Prostate gland (tissue), 2 donors: ENCODE results near the gene CCDC122. TPM values are rescaled to one million over a fixed set of nuclear protein-coding genes. Genes with fewer than 3 reads are reported as not detected.

ENCODE experiments used
- DNase-seq: peaks from one replicate; pipeline ENCODE4 v3.0.0-alpha.2; 2019; ENCODE audit warnings: low spot score
- H3K27ac ChIP-seq, 2 donors: fragments of 200-600 bp; sonication (generic); 2 replicates each; pipeline ENCODE4 v1.5.1; 2017 to 2019
- H3K27me3 ChIP-seq: fragments of 200-600 bp; sonication (generic); replicated peaks from 2 replicates; pipeline ENCODE4 v1.5.1; 2019; ENCODE audit not compliant: insufficient read depth
- H3K36me3 ChIP-seq, 2 donors: fragments of 200-600 bp; sonication (generic); 1 replicate in 1 of 2; 2 replicates in 1 of 2; pipeline versions ENCODE4 v1.5.1 to v1.8.1; 2017 to 2019
- H3K4me1 ChIP-seq: fragments of 200-600 bp; sonication (generic); replicated peaks from 2 replicates; pipeline ENCODE4 v1.5.1; 2019
- H3K4me3 ChIP-seq, 2 donors: fragments of 200-600 bp; sonication (generic); 2 replicates each; pipeline ENCODE4 v1.5.1; 2017 to 2019
- H3K9me3 ChIP-seq: fragments of 200-600 bp; sonication (generic); 2 replicates; pipeline ENCODE4 v1.5.1; 2017
- CTCF ChIP-seq, 4 experiments: fragments of 200-600 bp in 2 of 4; fragments of 450-650 bp in 2 of 4; sonication (generic) in 2 of 4; IDR thresholded peaks; 1 replicate in 3 of 4; 2 replicates in 1 of 4; pipeline ENCODE4 v1.5.1; 2016 to 2019; ENCODE audit warnings: antibody characterized with exemption in 4 of 4, mild to moderate bottlenecking in 2 of 4, moderate library complexity in 2 of 4
- POLR2A ChIP-seq: fragments of 450-650 bp; IDR thresholded peaks from one replicate; pipeline ENCODE4 v1.6.1; 2016; ENCODE audit warnings: antibody characterized with exemption, mild to moderate bottlenecking
- POLR2AphosphoS5 ChIP-seq: sonication (generic); formaldehyde crosslinking; IDR thresholded peaks from one replicate; pipeline ENCODE4 v1.6.1; 2017; ENCODE audit warnings: antibody characterized with exemption
- WGBS: methylation state at CpG from one replicate; pipeline ENCODE4 v1.1.5; 2018; 5-methylcytosine and 5-hydroxymethylcytosine counted together
- intact Hi-C: fragments of 100-400 bp; cut with DNase I; formaldehyde crosslinking; loops from one replicate; pipeline ENCODE4 v1.14.2; 2022
- total RNA-seq, 2 donors: library from RNA; depleted of rRNA; stranded (reverse); fragments of >200 nt; gene quantifications; one replicate each; pipeline ENCODE4 v1.1.0, GENCODE V29; 2016

CCDC122 gene
- total RNA-seq, 2 donors from 2014 or later, result 13.8 to 14.1 TPM

GRCh38 chr13:43915451-43915850 lies 35.9 kb upstream of the CCDC122 start:
- H3K27me3 ChIP-seq, result no peaks in the 10 kb centered on the region
- WGBS, result 76% methylated on average over 6 of the region's 6 CpGs
- H3K4me1 ChIP-seq, result no peaks in the 10 kb centered on the region
- no peak for TF ChIP-seq POLR2AphosphoS5
- H3K27ac ChIP-seq, result no peak overlapping the region
- H3K9me3 ChIP-seq, result no peaks in the 10 kb centered on the region
- DNase-seq, result no peak
- H3K4me3 ChIP-seq, result no peak overlapping the region
- no peaks in the 10 kb centered on the region for H3K36me3 ChIP-seq
- intact Hi-C loops, result no loop called here

GRCh38 chr13:43911871-43912270 lies 32.3 kb upstream of the CCDC122 start:
- H3K9me3 ChIP-seq, result no peaks in the 10 kb centered on the region
- no peak for TF ChIP-seq POLR2AphosphoS5
- no peak for TF ChIP-seq POLR2A
- TF ChIP-seq CTCF (IDR thresholded peaks at IDR 0.05), result no peak
- H3K27me3 ChIP-seq, result no peaks in the 10 kb centered on the region
- no peak for DNase-seq
- intact Hi-C loops, result no loop called here
- 86% methylated on average over 3 of the region's 3 CpGs for WGBS
- no peaks in the 10 kb centered on the region for H3K36me3 ChIP-seq
- H3K4me3 ChIP-seq, result no peak overlapping the region
- no peaks in the 10 kb centered on the region for H3K4me1 ChIP-seq
- no peak overlapping the region for H3K27ac ChIP-seq

GRCh38 chr13:43911278-43911677 lies 31.7 kb upstream of the CCDC122 start:
- H3K27me3 ChIP-seq, result no peaks in the 10 kb centered on the region
- H3K27ac ChIP-seq, result no peak overlapping the region
- intact Hi-C loops, result no loop called here
- H3K36me3 ChIP-seq, result no peaks in the 10 kb centered on the region
- H3K9me3 ChIP-seq, result no peaks in the 10 kb centered on the region
- TF ChIP-seq CTCF (IDR thresholded peaks at IDR 0.05) (no peak), POLR2AphosphoS5 (no peak), POLR2A (no peak)
- no peak overlapping the region for H3K4me3 ChIP-seq
- 76% methylated on average over 2 of the region's 2 CpGs for WGBS
- DNase-seq, result no peak
- H3K4me1 ChIP-seq, result no peaks in the 10 kb centered on the region

GRCh38 chr13:43910856-43911255 lies 31.3 kb upstream of the CCDC122 start:
- Histone ChIP-seq H3K36me3 (no peaks in the 10 kb centered on the region), H3K27me3 (no peaks in the 10 kb centered on the region), H3K27ac (no peak overlapping the region), H3K4me1 (no peaks in the 10 kb centered on the region), H3K9me3 (no peaks in the 10 kb centered on the region), H3K4me3 (no peak overlapping the region)
- intact Hi-C loops, result no loop called here
- DNase-seq, result no peak
- TF ChIP-seq POLR2A (no peak), POLR2AphosphoS5 (no peak), CTCF (IDR thresholded peaks at IDR 0.05) (no peak)

- 40% methylated on average over 2 of the region's 2 CpGs for WGBS
These were observed 28.9 kb upstream of the CCDC122 start for GRCh38 chr13:43908156-43909126.

More at GRCh38 chr13:43908156-43909126, 28.9 kb upstream of the CCDC122 start:
- no peak overlapping the region for H3K4me3 ChIP-seq
- no peaks in the 10 kb centered on the region for H3K9me3 ChIP-seq
- DNase-seq, result peak; percentile 24
- no peak overlapping the region for H3K27ac ChIP-seq
- TF ChIP-seq POLR2A (no peak), CTCF (IDR thresholded peaks at IDR 0.05) (peak; percentile 34 to 78 (median 68))
- H3K27me3 ChIP-seq, result no peaks in the 10 kb centered on the region
- H3K36me3 ChIP-seq, result no peaks in the 10 kb centered on the region
- intact Hi-C loops, result loop anchor here (5.0 to 10.0 kb wide), 3 partner anchors 144 to 1064 kb away; no protein-coding TSS in a partner anchor
- no peaks in the 10 kb centered on the region for H3K4me1 ChIP-seq
